Measurements from ENCODE around the gene SDK1.

SDK1 gene

GRCh38 chr7:3605222-3605621, 304.2 kb downstream of the SDK1 start:
- DNase-seq, result no peak

- no peak for DNase-seq
These were observed 305.4 kb downstream of the SDK1 start for GRCh38 chr7:3606436-3606835.

- no peak for DNase-seq
These were observed 306.8 kb downstream of the SDK1 start for GRCh38 chr7:3607847-3608246.

GRCh38 chr7:3616306-3616705, 315.3 kb downstream of the SDK1 start:
- DNase-seq, result no peak

- no peak for DNase-seq
These were observed 329.0 kb downstream of the SDK1 start for GRCh38 chr7:3630081-3630480.

GRCh38 chr7:3634396-3634795, 333.3 kb downstream of the SDK1 start:
- no peak for DNase-seq

GRCh38 chr7:3636131-3636860, 335.2 kb downstream of the SDK1 start:
- no peak for DNase-seq

- DNase-seq, result no peak
These were observed 338.2 kb downstream of the SDK1 start for GRCh38 chr7:3639253-3639652.

- DNase-seq, result no peak
These were observed 340.5 kb downstream of the SDK1 start for GRCh38 chr7:3641582-3641981.

- DNase-seq, result no peak
These were observed 342.0 kb downstream of the SDK1 start for GRCh38 chr7:3643091-3643490.

- DNase-seq, result no peak
These were observed 347.2 kb downstream of the SDK1 start for GRCh38 chr7:3648276-3648675.

- no peak for DNase-seq
These were observed 348.2 kb downstream of the SDK1 start for GRCh38 chr7:3649250-3649649.

GRCh38 chr7:3649678-3650440, 348.8 kb downstream of the SDK1 start:
- DNase-seq, result no peak

GRCh38 chr7:3650844-3651243, 349.8 kb downstream of the SDK1 start:
- DNase-seq, result no peak

- no peak for DNase-seq
These were observed 354.6 kb downstream of the SDK1 start for GRCh38 chr7:3655635-3656034.

GRCh38 chr7:3657206-3657605, 356.2 kb downstream of the SDK1 start:
- no peak for DNase-seq

GRCh38 chr7:3668743-3669142, 367.7 kb downstream of the SDK1 start:
- DNase-seq, result no peak

GRCh38 chr7:3670898-3671297, 369.8 kb downstream of the SDK1 start:
- DNase-seq, result no peak

- DNase-seq, result no peak
These were observed 372.5 kb downstream of the SDK1 start for GRCh38 chr7:3673524-3673923.

- no peak for DNase-seq
These were observed 377.3 kb downstream of the SDK1 start for GRCh38 chr7:3678314-3678810.

GRCh38 chr7:3682028-3682710, 381.1 kb downstream of the SDK1 start:
- no peak for DNase-seq

GRCh38 chr7:3683546-3684539, 382.8 kb downstream of the SDK1 start:
- DNase-seq, result peak; percentile 57

Data from NCI-H2171 (cell line).